Measurements from ENCODE around the gene B3GAT1. TPM values are rescaled to one million over a fixed set of nuclear protein-coding genes. Genes with fewer than 3 reads are reported as not detected.

Gene B3GAT1
- polyA plus RNA-seq, 3 donors = not detected

DNA sequence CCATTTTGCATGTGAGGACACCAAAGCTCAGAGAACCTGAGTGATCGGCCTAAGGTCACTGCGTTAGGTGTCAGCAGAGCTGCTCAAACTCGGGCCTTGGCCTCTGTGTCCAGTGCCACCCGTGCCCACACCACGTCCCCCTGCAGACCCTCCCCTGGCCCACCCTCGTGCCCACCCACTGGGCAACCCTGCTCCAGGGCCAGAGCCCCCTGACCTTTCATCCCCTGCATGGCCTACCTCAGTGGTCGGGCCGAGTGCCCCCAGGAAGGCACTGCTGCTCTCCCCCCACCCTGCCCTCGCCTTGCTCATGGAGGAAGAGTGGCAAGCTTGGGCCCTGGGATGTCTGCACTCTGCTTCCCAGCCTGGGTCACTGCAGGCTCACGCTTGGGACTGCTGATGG lies 17.7 kb downstream of the B3GAT1 start:
- Histone ChIP-seq H3K79me2 (ENCODE audit: insufficient read depth, low read length) (no peaks in the 10 kb centered on the region), H3K27ac (ENCODE audit: low read depth in 1 of 2, low read length in 2 of 2) (no peak overlapping the region), H4K20me1 (ENCODE audit: insufficient read depth, low read length) (no peaks in the 10 kb centered on the region), H3K9me3 (replicated peaks in 1 of 2; ENCODE audit: control insufficient read depth in 1 of 2, insufficient read depth in 1 of 2, low read length in 2 of 2) (no peaks in the 10 kb centered on the region), H3K36me3 (replicated peaks in 1 of 2; ENCODE audit: control insufficient read depth in 1 of 2, insufficient read depth in 2 of 2, low read length in 2 of 2) (no peaks in the 10 kb centered on the region), H3K4me1 (ENCODE audit: control insufficient read depth in 1 of 2, insufficient read depth in 2 of 2, low read length in 2 of 2) (no peaks in the 10 kb centered on the region), H2AFZ (ENCODE audit: insufficient read depth, low read depth, low read length, poor library complexity, severe bottlenecking) (no peak overlapping the region), H3K4me3 (replicated peaks in 1 of 3; ENCODE audit: low read depth in 2 of 3, low read length in 3 of 3) (no peak overlapping the region), H3K27me3 (ENCODE audit: control insufficient read depth in 2 of 2, insufficient read depth in 2 of 2, low read length in 2 of 2) (no peaks in the 10 kb centered on the region), H3K9ac (ENCODE audit: insufficient read depth, low read length, poor library complexity, severe bottlenecking) (no peak overlapping the region), H3K4me2 (replicated peaks; ENCODE audit: extremely low read depth, low read length, poor library complexity, severe bottlenecking) (no peak overlapping the region)
- TF ChIP-seq CTCF (IDR thresholded peaks at IDR 0.05) = no peak
- 95% methylated on average over 10 of the region's 10 CpGs for WGBS (ENCODE audit: insufficient coverage)
- H3K4me3 Mint-ChIP-seq = no peak overlapping the region
- DNase-seq = no peak
- no peaks in the 10 kb centered on the region for H3K4me1 Mint-ChIP-seq
- peaks cover 3 to 10% (median 7%) of the 10 kb centered on the region in 3 donors for H3K27me3 Mint-ChIP-seq (ENCODE audit: low read depth in 3 of 3)
- intact Hi-C loops (cut with micrococcal nuclease) = no loop called here
- no peaks in the 10 kb centered on the region for H3K9me3 Mint-ChIP-seq
- no peak overlapping the region for H3K27ac Mint-ChIP-seq
- H3K36me3 Mint-ChIP-seq = no peaks in the 10 kb centered on the region

GRCh38 chr11:134393638-134394037 lies 18.4 kb downstream of the B3GAT1 start:
- Histone ChIP-seq H3K79me2 (ENCODE audit: insufficient read depth, low read length) (no peaks in the 10 kb centered on the region), H3K27ac (ENCODE audit: low read depth in 1 of 2, low read length in 2 of 2) (no peak overlapping the region), H3K4me2 (replicated peaks; ENCODE audit: extremely low read depth, low read length, poor library complexity, severe bottlenecking) (no peak overlapping the region), H3K9ac (ENCODE audit: insufficient read depth, low read length, poor library complexity, severe bottlenecking) (no peak overlapping the region), H3K27me3 (ENCODE audit: control insufficient read depth in 2 of 2, insufficient read depth in 2 of 2, low read length in 2 of 2) (no peaks in the 10 kb centered on the region), H2AFZ (ENCODE audit: insufficient read depth, low read depth, low read length, poor library complexity, severe bottlenecking) (no peak overlapping the region), H3K36me3 (replicated peaks in 1 of 2; ENCODE audit: control insufficient read depth in 1 of 2, insufficient read depth in 2 of 2, low read length in 2 of 2) (no peaks in the 10 kb centered on the region), H4K20me1 (ENCODE audit: insufficient read depth, low read length) (no peaks in the 10 kb centered on the region), H3K9me3 (replicated peaks in 1 of 2; ENCODE audit: control insufficient read depth in 1 of 2, insufficient read depth in 1 of 2, low read length in 2 of 2) (no peaks in the 10 kb centered on the region), H3K4me1 (ENCODE audit: control insufficient read depth in 1 of 2, insufficient read depth in 2 of 2, low read length in 2 of 2) (no peaks in the 10 kb centered on the region), H3K4me3 (replicated peaks in 1 of 3; ENCODE audit: low read depth in 2 of 3, low read length in 3 of 3) (no peak overlapping the region)
- Mint-ChIP-seq H3K4me1 (no peaks in the 10 kb centered on the region), H3K27ac (no peak overlapping the region), H3K27me3 (ENCODE audit: low read depth in 3 of 3) (peaks cover 3 to 7% (median 7%) of the 10 kb centered on the region in 3 donors), H3K9me3 (no peaks in the 10 kb centered on the region), H3K4me3 (no peak overlapping the region), H3K36me3 (no peaks in the 10 kb centered on the region)
- intact Hi-C loops (cut with micrococcal nuclease) = no loop called here
- 64% methylated on average over 12 of the region's 14 CpGs for WGBS (ENCODE audit: insufficient coverage)
- DNase-seq = no peak
- no peak for TF ChIP-seq CTCF (IDR thresholded peaks at IDR 0.05)

Measured in CD14-positive monocyte (primary cell).